HG03439 (cell line): ENCODE data around the gene SCUBE1.

Experiments
- ATAC-seq: cut with Tn5 transposase; IDR thresholded peaks from one replicate; pipeline ENCODE4 v1.9.1; 2021; ENCODE audit warnings: mild to moderate bottlenecking, moderate library complexity; ENCODE audit not compliant: unreplicated experiment

The SCUBE1 gene

DNA sequence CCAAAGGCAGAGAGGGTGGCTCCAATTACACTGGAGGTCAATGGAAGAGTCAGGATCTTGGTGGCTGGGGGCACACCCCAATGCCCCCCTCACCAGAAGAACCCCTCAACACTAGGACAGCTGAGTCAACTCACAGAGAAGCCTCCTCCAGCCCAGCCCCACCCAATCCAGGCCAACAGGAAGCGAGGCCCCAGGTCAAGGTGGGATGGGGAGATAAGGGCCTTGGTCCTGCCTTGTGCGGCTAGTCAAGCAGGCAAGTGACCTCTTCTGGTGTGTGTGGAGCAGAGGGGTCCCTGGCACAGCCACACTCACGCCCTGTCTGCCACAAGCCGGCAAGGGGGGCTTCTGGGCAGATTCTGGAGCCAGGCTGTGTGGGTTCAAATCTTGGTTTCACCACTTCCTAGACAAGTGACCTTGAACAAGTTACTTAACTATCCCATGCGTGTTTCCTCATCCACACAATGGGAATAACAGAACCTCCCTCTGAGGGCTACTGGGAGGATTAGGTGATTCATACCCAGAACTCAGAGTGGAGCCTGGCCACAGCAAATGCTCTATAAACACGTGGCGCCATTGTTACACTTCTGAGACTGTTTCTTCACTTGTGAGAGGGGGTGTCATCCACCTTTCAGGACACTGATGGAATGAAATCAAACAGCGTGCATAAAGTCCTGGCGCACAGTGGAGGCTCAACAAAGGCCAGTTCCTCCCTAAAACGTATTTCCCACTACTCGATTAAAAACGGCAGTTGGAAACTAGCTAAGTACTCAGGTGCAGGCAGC is 159.5 kb downstream of the SCUBE1 start:
- ATAC-seq, result no peak

DNA sequence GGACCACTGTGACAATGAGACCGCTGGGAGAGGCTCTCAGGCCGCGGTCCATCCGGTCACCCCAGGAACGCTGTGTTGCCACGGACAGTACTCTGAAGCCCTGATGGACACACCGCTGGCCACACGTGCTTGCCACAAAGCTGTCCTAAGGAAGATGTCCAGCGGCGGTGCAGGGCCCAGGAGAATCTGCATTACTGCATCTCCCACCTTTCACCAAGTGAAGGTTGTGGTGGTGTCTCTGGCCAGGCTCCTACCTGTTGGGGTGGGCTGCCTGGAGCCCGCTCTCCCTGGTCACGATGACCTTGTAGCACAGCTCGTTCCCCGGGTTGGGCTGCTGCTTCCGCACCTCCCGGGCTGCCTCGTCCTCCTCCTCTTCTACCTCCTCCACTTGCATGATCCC is 160.4 kb downstream of the SCUBE1 start:
- ATAC-seq, result no peak

DNA sequence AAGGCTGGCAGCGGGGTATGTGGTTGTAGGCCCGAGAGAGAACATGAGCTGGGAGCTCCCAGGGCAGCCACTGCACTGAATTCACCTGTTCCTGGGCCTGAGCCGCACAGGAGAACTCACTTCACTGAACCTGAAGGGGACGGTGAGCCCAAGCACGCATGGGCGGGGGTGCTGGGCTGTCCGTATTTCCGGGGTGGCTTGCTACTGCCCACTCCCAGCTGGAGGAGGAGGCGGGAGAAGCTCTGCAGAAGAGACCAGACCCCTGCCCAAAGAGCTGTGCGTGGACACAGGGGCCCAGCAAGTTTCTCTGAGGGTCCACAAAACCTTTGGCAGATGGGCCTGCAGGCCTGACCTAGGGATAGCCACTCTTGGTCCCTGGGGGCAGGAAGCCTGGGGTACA is 161.1 kb downstream of the SCUBE1 start:
- no peak for ATAC-seq

DNA sequence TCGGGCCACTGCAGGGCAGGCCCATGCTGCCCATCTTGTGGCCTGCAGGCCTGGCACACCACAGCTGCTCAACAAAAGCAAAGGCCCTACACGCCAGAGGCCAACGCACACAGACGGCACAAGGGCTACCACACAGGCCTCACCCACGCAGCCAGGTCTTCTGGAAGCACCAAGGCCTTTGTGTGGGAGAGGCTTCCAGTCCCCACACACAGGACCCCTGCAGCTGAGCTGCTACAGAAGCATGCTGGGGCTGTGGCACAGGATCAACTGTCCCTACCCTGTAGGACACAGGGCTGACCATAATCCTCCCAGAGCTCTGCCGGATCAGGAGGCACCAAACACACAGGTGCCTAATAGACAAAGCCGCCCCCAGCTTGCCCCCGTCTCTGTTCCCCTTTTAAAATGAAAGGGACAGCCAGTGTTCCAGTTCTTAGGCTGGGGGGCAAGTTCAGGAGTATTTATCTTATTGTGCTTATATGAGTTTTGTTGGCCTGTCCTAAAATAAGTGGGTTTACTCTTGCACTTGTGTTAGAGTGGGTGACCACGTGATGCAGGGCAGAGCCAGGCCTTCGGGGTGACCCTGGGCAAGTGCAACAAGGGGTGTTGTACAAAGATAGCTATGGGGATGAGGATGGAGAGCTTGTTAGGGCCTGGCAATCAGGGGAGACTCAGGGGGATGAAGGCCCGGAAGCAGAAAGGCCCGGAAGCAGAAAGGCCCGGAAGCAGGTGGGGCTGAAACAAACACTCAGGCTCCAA is 161.7 kb downstream of the SCUBE1 start:
- no peak for ATAC-seq

DNA sequence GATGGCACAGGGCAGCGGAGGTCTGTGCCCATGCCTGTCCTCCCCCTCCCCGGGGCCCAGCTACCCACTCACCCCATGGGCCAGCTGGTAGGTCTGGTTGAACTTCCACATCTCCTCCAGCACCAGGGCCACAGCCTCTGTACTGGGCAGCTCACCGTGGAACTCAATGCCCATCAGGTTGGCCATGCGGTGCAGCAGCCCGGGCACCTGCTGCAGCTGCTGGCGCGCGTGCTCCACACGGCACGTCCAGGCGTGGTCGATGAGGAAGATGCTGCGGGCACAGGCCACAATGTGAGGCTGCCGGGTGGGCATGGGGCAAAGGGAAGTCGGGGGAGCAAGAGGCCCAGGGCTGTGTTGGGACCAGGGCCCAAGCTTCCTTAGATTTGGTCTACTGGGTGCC is 162.5 kb downstream of the SCUBE1 start:
- ATAC-seq, result no peak

DNA sequence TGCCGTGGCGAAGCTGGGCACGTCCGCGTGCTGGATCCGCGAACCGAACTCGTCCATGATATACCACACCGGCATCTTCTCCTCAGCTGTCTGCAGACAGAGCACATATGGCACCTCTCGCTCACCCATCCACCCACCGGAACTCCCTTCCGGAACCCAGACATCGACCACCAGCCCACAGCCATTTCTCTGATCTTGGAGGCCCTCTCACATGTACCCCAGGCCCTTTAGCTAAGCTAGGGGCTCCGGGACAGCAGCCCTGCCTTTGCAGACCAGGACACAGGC is 163.3 kb downstream of the SCUBE1 start:
- no peak for ATAC-seq

DNA sequence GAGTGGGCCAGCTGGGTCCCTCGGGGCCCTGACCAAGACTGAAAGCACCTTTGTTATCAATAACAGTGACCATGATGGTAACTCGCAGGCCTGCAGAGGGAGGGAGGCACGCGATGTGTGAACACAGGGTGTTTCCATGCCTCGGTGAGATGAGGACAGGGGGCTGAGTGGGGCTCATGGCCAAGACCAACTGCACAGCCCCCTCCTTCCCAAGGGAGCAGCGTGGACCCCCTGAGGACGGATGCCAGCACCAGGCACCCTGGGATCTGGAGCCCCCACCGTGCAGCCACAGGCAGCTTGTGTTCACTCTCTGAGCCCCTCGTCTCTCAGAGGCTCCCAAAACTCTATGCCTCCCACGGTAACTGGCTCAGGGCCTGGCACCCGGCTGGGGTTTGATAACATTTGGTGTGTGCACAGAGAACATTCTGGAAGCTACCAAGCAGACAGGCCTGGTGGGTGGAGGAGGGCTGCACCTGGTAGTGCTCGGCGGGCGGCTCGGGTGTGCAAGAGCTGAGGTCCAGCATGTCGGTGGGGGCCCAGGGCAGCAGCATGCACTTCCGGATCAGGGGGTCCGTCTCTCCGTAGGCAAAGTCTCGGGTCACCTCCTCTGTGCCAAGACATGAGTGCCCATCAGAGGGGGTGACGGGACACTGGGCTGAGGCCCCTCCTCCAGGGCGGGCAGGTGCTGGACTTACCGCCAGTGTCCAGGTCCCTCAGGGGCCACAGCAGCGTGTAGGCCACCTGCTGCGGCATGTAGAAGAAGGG is 163.8 kb downstream of the SCUBE1 start:
- ATAC-seq, result no peak

DNA sequence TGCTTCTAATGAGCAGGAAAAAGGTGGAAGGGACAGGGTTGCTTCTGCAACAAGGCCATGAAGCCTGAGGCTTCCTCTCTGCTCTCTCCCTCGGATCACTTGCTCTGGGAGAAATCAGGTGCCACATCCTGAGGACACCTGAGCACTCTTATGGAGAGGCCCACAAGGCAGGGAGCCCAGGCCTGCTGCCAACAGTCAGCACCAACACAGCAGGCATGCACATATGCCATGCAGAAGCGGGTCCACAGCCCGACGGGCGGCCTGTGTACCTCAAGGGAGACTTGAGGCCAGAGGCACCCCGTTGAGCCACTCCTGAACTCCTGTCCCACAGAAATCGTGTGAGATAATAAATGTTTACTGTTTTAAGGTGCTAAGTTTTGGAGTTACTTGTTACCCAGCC is 165.7 kb downstream of the SCUBE1 start:
- no peak for ATAC-seq

DNA sequence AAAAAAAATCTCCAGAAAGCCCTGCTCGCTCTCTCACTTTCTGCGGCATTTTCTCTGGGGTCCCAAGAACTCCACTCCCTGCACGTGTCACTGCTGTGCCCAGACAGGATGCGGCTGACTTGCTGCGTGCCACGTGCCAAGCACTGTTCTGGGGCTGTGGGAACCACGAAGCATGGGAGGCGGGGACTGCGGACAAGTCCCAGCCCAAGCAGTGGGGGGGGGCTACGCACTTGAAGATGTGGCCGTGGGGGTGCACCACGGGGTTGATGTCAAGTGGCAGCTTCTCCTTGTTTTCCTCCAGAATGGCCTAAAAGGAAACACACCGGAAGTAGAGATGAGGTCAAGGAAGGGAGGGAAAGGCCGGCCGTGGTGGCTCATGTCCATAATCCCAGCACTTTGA is 167.1 kb downstream of the SCUBE1 start:
- no peak for ATAC-seq

DNA sequence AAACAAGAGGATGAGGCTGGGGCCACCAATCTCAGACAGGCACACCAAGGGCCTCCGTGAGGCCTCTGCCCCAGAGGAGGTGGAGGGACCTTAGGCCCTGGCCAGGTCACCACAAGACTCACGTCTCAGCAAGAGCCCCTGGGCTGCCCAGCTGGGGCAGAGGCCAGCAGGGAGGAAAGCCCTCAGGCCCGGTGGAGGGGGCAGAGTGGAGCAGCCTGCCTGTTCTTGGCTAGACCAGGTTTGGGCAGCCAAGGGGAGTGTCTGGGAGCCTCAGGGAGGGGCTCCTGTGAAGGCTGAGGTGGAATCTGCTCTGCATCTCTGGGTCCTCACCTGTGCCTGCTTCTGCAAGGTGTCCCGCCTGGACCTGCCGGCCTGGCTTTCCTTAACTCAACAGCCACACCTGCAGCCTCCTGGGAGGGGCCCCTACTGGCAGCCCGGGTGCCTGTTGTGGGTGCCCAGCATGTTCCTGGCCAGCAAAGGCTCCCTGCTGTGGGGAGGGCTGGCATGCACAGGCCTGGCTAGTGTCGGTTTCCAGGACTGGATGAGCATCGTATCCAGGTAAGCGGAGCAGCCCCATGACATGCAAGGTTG is 168.1 kb downstream of the SCUBE1 start:
- no peak for ATAC-seq

DNA sequence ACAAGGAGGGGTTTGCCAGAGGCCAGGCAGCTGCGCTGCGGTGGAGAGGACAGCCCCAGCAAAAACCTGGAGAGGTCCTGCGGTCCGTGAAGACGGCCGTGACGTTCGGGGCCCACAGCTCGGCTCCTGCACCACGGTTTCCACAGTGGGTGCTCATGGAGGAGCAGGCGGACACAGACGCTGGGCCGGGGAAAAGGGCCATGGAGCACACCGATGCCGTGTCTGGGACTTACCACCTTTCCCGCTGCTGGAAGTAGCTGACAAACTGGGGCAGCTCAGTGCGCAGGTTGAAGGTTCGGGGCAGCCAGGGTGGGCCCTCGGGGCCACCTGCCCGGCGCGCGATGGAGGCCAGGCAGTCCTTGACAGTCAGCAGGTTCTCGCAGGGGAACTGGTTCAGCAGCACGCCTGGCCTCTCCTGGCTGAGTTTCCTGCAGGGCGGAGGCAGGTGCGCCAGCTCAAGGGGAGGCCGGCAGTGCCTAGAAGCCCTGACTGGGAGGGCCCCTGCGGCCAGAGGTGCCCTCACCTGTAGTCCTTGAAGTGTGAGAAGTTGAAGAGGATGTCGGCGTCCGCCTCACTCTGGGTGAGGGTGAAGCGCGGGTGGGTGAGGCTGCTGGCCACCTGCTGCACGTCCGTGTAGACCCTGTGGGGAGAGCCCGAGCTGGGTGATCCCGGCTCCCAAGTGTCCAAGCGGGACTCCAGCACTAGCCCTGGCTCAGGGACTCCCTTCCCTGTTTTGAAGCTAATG is 169.0 kb downstream of the SCUBE1 start:
- no peak for ATAC-seq

DNA sequence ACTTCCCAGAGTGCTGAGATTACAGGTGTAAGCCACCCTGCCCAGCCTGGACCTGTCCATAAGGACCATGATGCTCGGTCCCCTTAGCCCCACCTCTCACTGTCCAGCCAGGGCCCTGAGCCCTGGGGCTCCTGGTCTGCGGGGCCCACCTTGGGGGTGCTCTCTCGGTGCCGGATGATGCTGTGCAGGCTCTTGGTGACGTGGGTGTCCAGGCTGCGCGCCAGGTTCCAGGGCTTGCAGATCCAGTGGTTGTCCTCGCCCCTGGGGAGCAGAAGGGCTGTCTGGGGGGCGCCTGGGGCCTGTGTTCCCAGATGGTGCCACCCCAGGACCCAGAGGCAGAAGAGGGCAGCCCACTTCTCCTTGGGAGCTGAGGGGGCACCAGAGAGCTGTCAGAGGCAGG is 169.6 kb downstream of the SCUBE1 start:
- no peak for ATAC-seq

DNA sequence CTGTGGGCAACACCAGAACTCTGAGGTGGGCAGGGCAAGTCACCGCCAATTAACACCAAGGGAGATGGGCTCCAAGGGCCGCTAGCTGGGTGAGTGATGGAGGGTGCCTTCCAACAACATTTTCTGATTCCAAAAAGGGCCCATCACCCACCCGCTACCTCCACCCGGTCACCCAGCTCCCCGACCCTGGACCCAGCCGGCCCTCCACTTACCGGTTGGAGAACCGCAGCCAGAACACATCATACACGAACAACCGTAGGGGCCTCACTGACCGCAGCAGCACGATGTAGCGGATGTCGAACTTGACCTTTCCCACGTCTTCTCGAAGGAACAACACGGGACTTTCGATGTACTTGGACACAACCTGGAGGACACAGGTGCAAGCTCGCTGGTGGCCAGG is 171.0 kb downstream of the SCUBE1 start:
- ATAC-seq, result no peak

DNA sequence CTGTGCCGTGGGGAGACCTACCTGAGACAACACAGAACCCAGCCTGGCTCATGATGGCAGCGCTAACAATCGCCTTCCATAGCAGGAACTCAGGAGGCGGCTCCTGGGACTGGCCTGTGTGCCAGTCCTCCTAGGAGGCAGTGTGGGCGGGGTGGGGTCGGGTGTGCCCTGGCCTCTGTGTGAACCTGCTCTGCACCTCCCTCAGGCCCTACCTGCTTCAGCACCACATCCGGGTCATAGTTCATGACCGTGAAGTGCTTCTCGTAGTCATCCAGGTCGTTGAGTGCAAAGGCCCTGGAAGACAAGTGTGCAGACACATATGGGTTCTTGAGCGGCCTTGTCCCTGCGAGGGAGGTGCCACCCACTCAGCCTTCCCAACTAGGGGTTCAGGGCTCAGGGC is 171.6 kb downstream of the SCUBE1 start:
- ATAC-seq, result no peak

DNA sequence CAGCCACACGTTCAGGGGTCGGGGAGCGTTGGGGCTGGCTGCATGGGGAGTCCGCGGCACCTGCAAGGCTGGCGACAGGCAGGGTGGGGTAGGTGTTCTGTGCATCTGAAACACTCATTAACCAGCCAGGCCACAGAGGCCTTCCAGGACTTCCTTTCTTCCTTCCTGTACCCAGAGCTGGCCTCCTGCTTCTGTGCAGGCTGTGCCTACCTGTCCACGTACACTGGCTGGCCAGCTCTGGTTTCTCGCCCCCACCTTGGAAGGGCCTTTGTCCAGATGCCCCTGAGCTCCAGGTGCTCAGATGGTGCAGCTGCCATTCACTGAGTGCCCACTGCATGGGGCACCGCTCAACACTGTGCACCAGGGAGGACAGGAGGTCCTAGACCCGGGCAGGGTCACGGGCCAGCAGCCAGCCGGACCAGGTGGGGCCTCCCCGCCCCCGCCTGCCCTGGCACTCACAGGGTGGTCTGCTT is 172.1 kb downstream of the SCUBE1 start:
- no peak for ATAC-seq

DNA sequence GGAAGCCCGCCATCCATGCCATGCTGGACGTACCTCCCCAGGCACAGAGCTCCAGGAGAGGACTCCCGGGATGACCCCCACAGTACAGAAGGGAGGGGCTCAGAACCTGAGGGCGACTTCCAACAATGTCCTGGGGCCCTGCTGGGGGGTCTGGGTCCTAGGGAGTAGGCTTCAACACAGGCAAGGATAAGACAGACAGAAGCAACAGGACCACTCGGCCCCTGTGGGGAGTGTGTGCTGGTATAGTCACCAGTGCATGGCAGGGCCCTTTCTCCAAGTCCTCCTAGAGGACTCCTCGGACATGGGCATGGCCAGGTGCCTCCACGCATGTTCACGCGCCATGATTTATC is 173.1 kb downstream of the SCUBE1 start:
- ATAC-seq, result no peak

DNA sequence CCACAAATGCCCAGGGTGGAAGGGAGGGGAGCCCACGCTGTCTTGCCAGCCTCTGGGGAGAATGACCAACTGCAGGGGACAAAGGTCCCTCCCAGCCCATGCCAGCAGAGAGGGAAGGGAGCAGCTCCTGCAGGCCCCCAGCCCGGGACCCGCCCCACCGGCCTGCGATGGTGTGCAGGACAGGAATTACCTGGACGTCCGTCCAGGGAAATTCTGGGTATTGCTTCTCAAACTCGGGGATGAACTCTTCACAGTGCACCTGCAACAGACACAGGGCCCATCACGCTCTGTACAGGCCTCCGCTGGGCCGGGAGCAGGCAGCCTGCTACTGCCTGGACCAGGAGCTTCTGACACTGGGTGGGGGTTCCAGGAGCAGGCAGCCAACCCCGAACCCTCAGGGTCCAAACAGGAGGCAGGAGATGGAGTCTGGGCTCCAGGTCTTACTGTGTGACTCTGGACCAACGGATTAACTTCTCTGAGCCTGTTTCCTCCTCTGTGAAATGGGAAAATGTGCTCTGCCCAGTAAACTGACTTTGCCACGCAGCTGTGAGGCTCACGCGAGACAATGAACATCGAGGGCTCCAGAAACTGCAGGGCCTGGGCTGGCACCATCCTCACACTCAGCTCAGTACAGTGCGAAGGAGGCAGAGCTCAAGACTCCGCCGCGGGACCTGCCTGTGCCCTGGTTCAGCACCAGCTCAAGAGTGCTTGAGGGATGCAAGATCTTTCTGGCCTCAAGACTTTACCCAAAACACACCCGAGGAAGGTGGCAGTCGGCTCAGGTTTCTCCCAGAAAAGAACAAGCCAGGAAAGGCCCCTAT is 173.7 kb downstream of the SCUBE1 start:
- ATAC-seq, result no peak

DNA sequence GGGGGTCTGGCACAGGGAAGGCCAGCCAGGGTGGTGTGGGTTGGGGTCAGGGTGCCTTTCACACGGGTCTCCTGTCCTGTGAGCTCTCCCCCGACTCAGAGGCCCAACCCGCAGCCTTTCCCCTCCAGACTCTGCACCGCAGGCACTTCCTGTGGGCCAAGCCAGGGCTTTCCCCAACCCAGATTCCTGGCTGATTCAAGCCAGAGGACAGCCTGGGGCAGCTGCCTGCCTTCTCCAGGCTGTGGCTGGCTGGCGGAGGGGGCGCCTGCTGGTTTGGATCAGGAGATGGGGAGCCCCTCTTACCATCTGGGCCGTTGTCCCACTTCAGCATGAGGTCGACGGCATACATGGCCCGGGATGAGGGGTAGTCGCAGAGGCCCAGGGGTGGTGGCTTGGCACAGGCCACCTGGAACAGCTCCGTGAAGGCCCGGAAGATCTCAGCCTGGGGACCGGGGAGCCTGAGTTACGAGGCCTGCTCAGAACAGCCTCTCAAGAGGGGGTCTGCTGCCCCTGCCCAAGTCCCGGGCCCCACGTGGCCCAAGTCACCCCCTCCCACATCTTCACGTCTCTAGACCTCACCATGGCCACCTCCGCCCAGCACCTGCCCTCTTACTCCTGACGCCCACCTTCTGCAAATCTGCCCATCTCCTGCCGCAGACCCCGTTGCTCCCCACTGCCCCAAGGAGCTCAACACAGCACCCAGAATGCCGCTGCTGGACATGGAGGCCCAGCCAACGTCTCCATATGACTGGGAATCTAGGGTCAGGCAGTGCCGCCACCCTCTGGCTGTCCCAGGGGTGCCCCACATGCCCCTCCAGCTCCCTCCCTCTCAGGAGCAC is 174.5 kb downstream of the SCUBE1 start:
- ATAC-seq, result no peak

DNA sequence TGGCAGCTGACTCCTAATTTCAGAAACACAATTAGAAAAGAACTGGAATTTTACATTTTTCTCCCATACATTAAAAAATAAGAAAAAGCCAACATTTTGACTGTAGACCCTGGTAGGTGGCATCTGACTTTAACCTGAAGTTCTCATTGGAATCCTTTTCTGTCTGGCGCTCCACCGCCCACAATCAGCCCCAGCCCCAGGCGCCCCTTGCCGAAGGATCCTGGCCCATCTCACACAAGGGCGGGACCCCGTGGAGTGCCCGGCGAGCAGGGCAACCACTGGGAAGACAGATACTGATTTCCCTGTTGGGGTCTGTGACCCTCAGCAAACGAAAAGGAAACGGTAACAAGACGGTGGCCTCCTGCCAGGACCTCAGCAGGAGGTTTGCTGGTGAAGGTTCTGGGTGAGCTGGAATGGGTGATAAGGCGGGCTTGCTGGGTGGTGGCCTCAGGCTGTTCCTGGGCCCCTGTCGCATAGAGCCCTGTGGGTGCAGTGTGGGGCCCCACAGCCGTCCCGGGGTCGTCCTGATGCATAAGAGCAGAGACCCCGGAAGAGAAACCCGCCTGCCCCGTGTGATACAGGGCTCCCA is 176.1 kb downstream of the SCUBE1 start:
- ATAC-seq, result no peak
